Left ventricle myocardium inferior (tissue), 1 donor: ENCODE results near the gene ACBD6. TPM values are rescaled to one million over a fixed set of nuclear protein-coding genes. Genes with fewer than 3 reads are reported as not detected.

Experiments
- DNase-seq: peaks from one replicate; pipeline ENCODE4 v3.0.0-alpha.2; 2020
- H3K27ac ChIP-seq: fragments of 200-600 bp; replicated peaks from 2 replicates; pipeline ENCODE4 v1.8.0; 2021
- H3K27me3 ChIP-seq: fragments of 200-600 bp; 2 replicates; pipeline ENCODE4 v1.8.0; 2021; ENCODE audit warnings: low read depth
- H3K36me3 ChIP-seq: fragments of 200-600 bp; 2 replicates; pipeline ENCODE4 v1.8.0; 2021
- H3K4me1 ChIP-seq: fragments of 200-600 bp; 2 replicates; pipeline ENCODE4 v1.8.0; 2021
- H3K4me3 ChIP-seq: fragments of 200-600 bp; 2 replicates; pipeline ENCODE4 v1.8.0; 2021; ENCODE audit warnings: mild to moderate bottlenecking, moderate library complexity
- H3K9me3 ChIP-seq: fragments of 200-600 bp; replicated peaks from 2 replicates; pipeline ENCODE4 v1.8.0; 2021
- CTCF ChIP-seq: fragments of 200-600 bp; IDR thresholded peaks from 2 replicates; pipeline ENCODE4 v1.8.0; 2021; ENCODE audit warnings: antibody characterized with exemption, mild to moderate bottlenecking, borderline replicate concordance
- intact Hi-C: fragments of 100-400 bp; cut with micrococcal nuclease; formaldehyde crosslinking; loops from one replicate; pipeline ENCODE4 v1.11.0; 2022
- total RNA-seq: library from RNA; stranded (reverse); fragmentation: NEBNext Ultra II Directional; extraction: Animal tissue kit (Norgen Biotek cat#: 25700); gene quantifications from one replicate; pipeline ENCODE4 v1.2.1, GENCODE V29; 2021
- donor health status: DM: no; HTN: yes; CAD: no; lungs with severe emphysema.

The ACBD6 gene
- total RNA-seq, 1 donor from 2014 or later, result 18.2 TPM

GRCh38 chr1:180310095-180310494 is 192.3 kb downstream of the ACBD6 start:
- Histone ChIP-seq H3K27me3 (no peaks in the 10 kb centered on the region), H3K4me3 (no peak overlapping the region), H3K36me3 (peaks cover 8% of the 10 kb centered on the region), H3K4me1 (peaks cover under 1% of the 10 kb centered on the region), H3K9me3 (peaks cover 9% of the 10 kb centered on the region), H3K27ac (no peak overlapping the region)
- TF ChIP-seq CTCF, result no peak
- no peak for DNase-seq
- intact Hi-C loops, result no loop called here

- no peaks in the 10 kb centered on the region for H3K4me1 ChIP-seq
- peaks cover 13% of the 10 kb centered on the region for H3K9me3 ChIP-seq
- intact Hi-C loops, result no loop called here
- TF ChIP-seq CTCF, result no peak
- no peak overlapping the region for H3K4me3 ChIP-seq
- H3K27ac ChIP-seq, result no peak overlapping the region
- H3K36me3 ChIP-seq, result peaks cover 8% of the 10 kb centered on the region
- no peaks in the 10 kb centered on the region for H3K27me3 ChIP-seq
- no peak for DNase-seq
Observed at GRCh38 chr1:180309338-180309737, 193.0 kb downstream of the ACBD6 start.

DNA sequence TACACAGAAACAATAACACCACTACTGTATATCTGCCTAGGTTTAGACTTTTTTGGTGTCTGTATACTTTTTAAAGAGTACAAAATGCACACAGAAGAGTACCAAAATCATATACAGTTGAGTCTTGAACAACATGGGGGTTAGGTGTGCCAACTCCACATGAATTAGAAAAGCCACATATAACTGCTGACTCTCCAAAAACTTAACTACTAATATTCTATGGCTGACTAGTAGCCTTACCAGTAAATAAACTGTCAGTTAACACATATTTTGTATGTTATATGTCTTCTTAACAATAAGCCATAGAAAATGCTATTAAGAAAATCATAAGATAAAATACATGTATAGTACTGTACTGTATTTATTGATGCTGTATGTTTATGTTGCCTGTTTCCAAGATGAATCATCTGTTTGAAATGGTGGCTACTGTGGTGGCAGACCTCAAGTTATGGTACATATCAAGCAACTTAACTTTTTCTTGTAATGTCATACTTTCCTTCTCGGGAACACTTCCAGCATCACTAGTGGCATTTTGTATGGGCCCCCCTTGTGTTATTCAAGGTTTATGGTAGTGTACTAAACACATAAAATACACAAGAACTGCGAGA is 201.1 kb downstream of the ACBD6 start:
- peaks cover 5% of the 10 kb centered on the region for H3K4me1 ChIP-seq
- intact Hi-C loops, result no loop called here
- H3K27ac ChIP-seq, result no peak overlapping the region
- TF ChIP-seq CTCF, result no peak
- no peak for DNase-seq
- H3K36me3 ChIP-seq, result no peaks in the 10 kb centered on the region
- H3K27me3 ChIP-seq, result no peaks in the 10 kb centered on the region
- peaks cover 9% of the 10 kb centered on the region for H3K9me3 ChIP-seq
- H3K4me3 ChIP-seq, result no peak overlapping the region

GRCh38 chr1:180299479-180300221 is 202.7 kb downstream of the ACBD6 start:
- Histone ChIP-seq H3K4me3 (no peak overlapping the region), H3K4me1 (peaks cover 5% of the 10 kb centered on the region), H3K9me3 (no peaks in the 10 kb centered on the region), H3K36me3 (no peaks in the 10 kb centered on the region), H3K27ac (no peak overlapping the region), H3K27me3 (no peaks in the 10 kb centered on the region)
- intact Hi-C loops, result no loop called here
- DNase-seq, result no peak
- TF ChIP-seq CTCF, result no peak

DNA sequence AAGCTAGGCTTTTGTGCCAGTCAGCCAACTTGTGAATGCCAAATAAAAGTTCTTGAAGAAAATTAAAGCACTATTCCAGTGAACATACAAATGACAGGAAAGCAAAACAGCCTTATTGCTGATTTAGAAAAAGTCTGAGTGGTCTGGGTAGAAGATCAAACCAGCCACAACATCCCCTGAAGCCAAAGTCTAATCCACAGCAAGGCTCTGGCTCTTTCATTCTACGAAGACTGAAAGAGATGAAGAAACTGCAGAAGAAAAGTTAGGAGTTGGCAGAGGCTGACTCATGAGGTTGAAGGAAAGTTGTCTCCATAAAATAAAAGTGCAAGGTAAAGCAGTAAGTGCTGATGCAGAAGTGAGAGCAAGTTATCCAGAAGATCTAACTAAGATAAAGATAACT is 206.4 kb downstream of the ACBD6 start:
- DNase-seq, result no peak
- Histone ChIP-seq H3K27me3 (no peaks in the 10 kb centered on the region), H3K9me3 (peaks cover 7% of the 10 kb centered on the region), H3K4me3 (no peak overlapping the region), H3K4me1 (peaks cover 5% of the 10 kb centered on the region), H3K36me3 (no peaks in the 10 kb centered on the region), H3K27ac (no peak overlapping the region)
- intact Hi-C loops, result no loop called here
- no peak for TF ChIP-seq CTCF
